Activated naive CD4-positive, alpha-beta T cell treated with anti-CD3 and anti-CD28 coated beads, Interleukin-2, amount 10 ng/mL, durations not matched to agents 7 days and 5 days (primary cell): ENCODE measurements around the gene BST1.
A peak's percentile ranks its signal among the peaks of the same experiment; 100 is the strongest.

Source experiments
- CTCF ChIA-PET: fragments of 350-600 bp; sonication (Branson Sonifier 250); formaldehyde crosslinking; loops from one replicate; lab custom pipeline; 2021; ENCODE audit warnings: antibody characterized with exemption; lab: Charles Lee
- DNase-seq: peaks from one replicate; pipeline ENCODE4 v3.0.0-alpha.2; 2020
- H3K27ac Mint-ChIP-seq: one replicate; pipeline ENCODE4 v1.8.0; 2021; ENCODE audit warnings: mild to moderate bottlenecking, moderate library complexity, mixed read lengths
- H3K27me3 Mint-ChIP-seq: one replicate; pipeline ENCODE4 v1.8.0; 2021; ENCODE audit warnings: mild to moderate bottlenecking, mixed read lengths
- H3K36me3 Mint-ChIP-seq: one replicate; pipeline ENCODE4 v1.8.0; 2021; ENCODE audit warnings: mixed read lengths
- H3K4me1 Mint-ChIP-seq: one replicate; pipeline ENCODE4 v1.8.0; 2021; ENCODE audit warnings: mixed read lengths
- H3K4me3 Mint-ChIP-seq: one replicate; pipeline ENCODE4 v1.8.0; 2021; ENCODE audit warnings: mild to moderate bottlenecking, moderate library complexity, mixed read lengths
- H3K9me3 Mint-ChIP-seq: one replicate; pipeline ENCODE4 v1.8.0; 2021; ENCODE audit warnings: mixed read lengths

Gene BST1

GRCh38 chr4:15707363-15707715, 4.5 kb downstream of the BST1 start:
- no peak overlapping the region for H3K4me3 Mint-ChIP-seq
- CTCF ChIA-PET, result no interaction called here
- H3K36me3 Mint-ChIP-seq, result no peaks in the 10 kb centered on the region
- H3K27me3 Mint-ChIP-seq, result peaks cover 29% of the 10 kb centered on the region
- H3K4me1 Mint-ChIP-seq, result peaks cover 10% of the 10 kb centered on the region
- H3K9me3 Mint-ChIP-seq, result no peaks in the 10 kb centered on the region
- no peak overlapping the region for H3K27ac Mint-ChIP-seq
- DNase-seq, result no peak

- Mint-ChIP-seq H3K4me1 (no peaks in the 10 kb centered on the region), H3K9me3 (no peaks in the 10 kb centered on the region), H3K36me3 (no peaks in the 10 kb centered on the region), H3K27me3 (no peaks in the 10 kb centered on the region), H3K27ac (no peak overlapping the region), H3K4me3 (no peak overlapping the region)
- DNase-seq, result no peak
- CTCF ChIA-PET, result interaction anchor here (1.6 kb wide), 1 partner anchor 244 kb away, joined by 4 read pairs; no protein-coding TSS in a partner anchor
Measured at GRCh38 chr4:15711762-15712161, 8.9 kb downstream of the BST1 start.

GRCh38 chr4:15712214-15712613, 9.3 kb downstream of the BST1 start:
- no peak overlapping the region for H3K4me3 Mint-ChIP-seq
- H3K27me3 Mint-ChIP-seq, result no peaks in the 10 kb centered on the region
- no peak for DNase-seq
- no peaks in the 10 kb centered on the region for H3K9me3 Mint-ChIP-seq
- CTCF ChIA-PET, result no interaction called here
- H3K36me3 Mint-ChIP-seq, result no peaks in the 10 kb centered on the region
- H3K27ac Mint-ChIP-seq, result no peak overlapping the region
- H3K4me1 Mint-ChIP-seq, result no peaks in the 10 kb centered on the region

GRCh38 chr4:15714141-15714540, 11.3 kb downstream of the BST1 start:
- Mint-ChIP-seq H3K27ac (no peak overlapping the region), H3K36me3 (no peaks in the 10 kb centered on the region), H3K4me1 (no peaks in the 10 kb centered on the region), H3K9me3 (no peaks in the 10 kb centered on the region), H3K27me3 (no peaks in the 10 kb centered on the region), H3K4me3 (no peak overlapping the region)
- DNase-seq, result no peak
- CTCF ChIA-PET, result no interaction called here

- DNase-seq, result no peak
- H3K36me3 Mint-ChIP-seq, result no peaks in the 10 kb centered on the region
- H3K4me3 Mint-ChIP-seq, result no peak overlapping the region
- H3K27me3 Mint-ChIP-seq, result peaks cover 4% of the 10 kb centered on the region
- H3K27ac Mint-ChIP-seq, result no peak overlapping the region
- H3K9me3 Mint-ChIP-seq, result no peaks in the 10 kb centered on the region
- CTCF ChIA-PET, result no interaction called here
- no peaks in the 10 kb centered on the region for H3K4me1 Mint-ChIP-seq
Measured at GRCh38 chr4:15714646-15715435, 12.0 kb downstream of the BST1 start.

- H3K27ac Mint-ChIP-seq, result no peak overlapping the region
- H3K4me3 Mint-ChIP-seq, result no peak overlapping the region
- no peak for DNase-seq
- H3K36me3 Mint-ChIP-seq, result no peaks in the 10 kb centered on the region
- peaks cover 4% of the 10 kb centered on the region for H3K27me3 Mint-ChIP-seq
- H3K9me3 Mint-ChIP-seq, result no peaks in the 10 kb centered on the region
- no peaks in the 10 kb centered on the region for H3K4me1 Mint-ChIP-seq
- CTCF ChIA-PET, result no interaction called here
Measured at GRCh38 chr4:15716115-15716514, 13.2 kb downstream of the BST1 start.

- Mint-ChIP-seq H3K36me3 (no peaks in the 10 kb centered on the region), H3K27ac (no peak overlapping the region), H3K4me3 (no peak overlapping the region), H3K27me3 (peaks cover 4% of the 10 kb centered on the region), H3K9me3 (no peaks in the 10 kb centered on the region), H3K4me1 (no peaks in the 10 kb centered on the region)
- CTCF ChIA-PET, result no interaction called here
- no peak for DNase-seq
Measured at GRCh38 chr4:15717086-15717485, 14.2 kb downstream of the BST1 start.

GRCh38 chr4:15717657-15718416, 15.0 kb downstream of the BST1 start:
- CTCF ChIA-PET, result no interaction called here
- H3K27ac Mint-ChIP-seq, result no peak overlapping the region

GRCh38 chr4:15718465-15718864, 15.6 kb downstream of the BST1 start:
- H3K9me3 Mint-ChIP-seq, result no peaks in the 10 kb centered on the region
- no peak overlapping the region for H3K27ac Mint-ChIP-seq
- no peak for DNase-seq
- no peak overlapping the region for H3K4me3 Mint-ChIP-seq
- CTCF ChIA-PET, result no interaction called here
- no peaks in the 10 kb centered on the region for H3K4me1 Mint-ChIP-seq
- H3K36me3 Mint-ChIP-seq, result no peaks in the 10 kb centered on the region
- H3K27me3 Mint-ChIP-seq, result peaks cover 4% of the 10 kb centered on the region

More at GRCh38 chr4:15717657-15718416, 15.0 kb downstream of the BST1 start:
- DNase-seq, result no peak
- H3K9me3 Mint-ChIP-seq, result no peaks in the 10 kb centered on the region
- H3K4me1 Mint-ChIP-seq, result no peaks in the 10 kb centered on the region
- no peak overlapping the region for H3K4me3 Mint-ChIP-seq
- H3K27me3 Mint-ChIP-seq, result peaks cover 4% of the 10 kb centered on the region
- H3K36me3 Mint-ChIP-seq, result no peaks in the 10 kb centered on the region

GRCh38 chr4:15718959-15719358, 16.1 kb downstream of the BST1 start:
- Mint-ChIP-seq H3K4me1 (no peaks in the 10 kb centered on the region), H3K36me3 (no peaks in the 10 kb centered on the region), H3K9me3 (no peaks in the 10 kb centered on the region), H3K27me3 (peaks cover 4% of the 10 kb centered on the region), H3K4me3 (no peak overlapping the region), H3K27ac (no peak overlapping the region)
- no peak for DNase-seq
- CTCF ChIA-PET, result no interaction called here

GRCh38 chr4:15719506-15719905, 16.6 kb downstream of the BST1 start:
- no peaks in the 10 kb centered on the region for H3K36me3 Mint-ChIP-seq
- no peak for DNase-seq
- no peak overlapping the region for H3K4me3 Mint-ChIP-seq
- no peak overlapping the region for H3K27ac Mint-ChIP-seq
- H3K27me3 Mint-ChIP-seq, result peaks cover 4% of the 10 kb centered on the region
- no peaks in the 10 kb centered on the region for H3K4me1 Mint-ChIP-seq
- H3K9me3 Mint-ChIP-seq, result no peaks in the 10 kb centered on the region
- CTCF ChIA-PET, result no interaction called here

GRCh38 chr4:15720851-15721250, 18.0 kb downstream of the BST1 start:
- CTCF ChIA-PET, result interaction anchor here (0.6 to 0.8 kb wide), 2 partner anchors 237 to 361 kb away, joined by 3 to 4 read pairs; no protein-coding TSS in a partner anchor
- no peak overlapping the region for H3K4me3 Mint-ChIP-seq
- no peak overlapping the region for H3K27ac Mint-ChIP-seq
- no peaks in the 10 kb centered on the region for H3K9me3 Mint-ChIP-seq
- H3K27me3 Mint-ChIP-seq, result peaks cover 8% of the 10 kb centered on the region
- no peaks in the 10 kb centered on the region for H3K36me3 Mint-ChIP-seq
- H3K4me1 Mint-ChIP-seq, result no peaks in the 10 kb centered on the region
- DNase-seq, result no peak

- CTCF ChIA-PET, result interaction anchor here (0.6 kb wide), 1 partner anchor 157 kb away, joined by 3 read pairs; no protein-coding TSS in a partner anchor
- H3K9me3 Mint-ChIP-seq, result no peaks in the 10 kb centered on the region
- DNase-seq, result no peak
- peaks cover 4% of the 10 kb centered on the region for H3K27me3 Mint-ChIP-seq
- no peak overlapping the region for H3K27ac Mint-ChIP-seq
- no peak overlapping the region for H3K4me3 Mint-ChIP-seq
- H3K36me3 Mint-ChIP-seq, result no peaks in the 10 kb centered on the region
- peaks cover 10% of the 10 kb centered on the region for H3K4me1 Mint-ChIP-seq
Measured at GRCh38 chr4:15725608-15726007, 22.7 kb downstream of the BST1 start.

GRCh38 chr4:15729910-15730533, 27.2 kb downstream of the BST1 start:
- no peak overlapping the region for H3K4me3 Mint-ChIP-seq
- DNase-seq, result peak; percentile 46
- CTCF ChIA-PET, result interaction anchor here (0.8 to 3.9 kb wide), 7 partner anchors 10 to 226 kb away, joined by 3 to 12 read pairs (median 3); no protein-coding TSS in a partner anchor
- peaks cover under 1% of the 10 kb centered on the region for H3K27me3 Mint-ChIP-seq
- peaks cover 2% of the 10 kb centered on the region for H3K36me3 Mint-ChIP-seq
- no peak overlapping the region for H3K27ac Mint-ChIP-seq
- H3K9me3 Mint-ChIP-seq, result peaks cover 6% of the 10 kb centered on the region
- H3K4me1 Mint-ChIP-seq, result peaks cover 30% of the 10 kb centered on the region
